DMS79 treated with DMSO at 0.1 percent for 48 hours (cell line): ENCODE data around the gene RNPC3.
A peak's percentile ranks its signal among the peaks of the same experiment; 100 is the strongest.

Experiments used
- DNase-seq: peaks from one replicate; lab custom pipeline; 2025; lab: John Stamatoyannopoulos, UW

Gene RNPC3, protein sequence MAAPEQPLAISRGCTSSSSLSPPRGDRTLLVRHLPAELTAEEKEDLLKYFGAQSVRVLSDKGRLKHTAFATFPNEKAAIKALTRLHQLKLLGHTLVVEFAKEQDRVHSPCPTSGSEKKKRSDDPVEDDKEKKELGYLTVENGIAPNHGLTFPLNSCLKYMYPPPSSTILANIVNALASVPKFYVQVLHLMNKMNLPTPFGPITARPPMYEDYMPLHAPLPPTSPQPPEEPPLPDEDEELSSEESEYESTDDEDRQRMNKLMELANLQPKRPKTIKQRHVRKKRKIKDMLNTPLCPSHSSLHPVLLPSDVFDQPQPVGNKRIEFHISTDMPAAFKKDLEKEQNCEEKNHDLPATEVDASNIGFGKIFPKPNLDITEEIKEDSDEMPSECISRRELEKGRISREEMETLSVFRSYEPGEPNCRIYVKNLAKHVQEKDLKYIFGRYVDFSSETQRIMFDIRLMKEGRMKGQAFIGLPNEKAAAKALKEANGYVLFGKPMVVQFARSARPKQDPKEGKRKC

DNA sequence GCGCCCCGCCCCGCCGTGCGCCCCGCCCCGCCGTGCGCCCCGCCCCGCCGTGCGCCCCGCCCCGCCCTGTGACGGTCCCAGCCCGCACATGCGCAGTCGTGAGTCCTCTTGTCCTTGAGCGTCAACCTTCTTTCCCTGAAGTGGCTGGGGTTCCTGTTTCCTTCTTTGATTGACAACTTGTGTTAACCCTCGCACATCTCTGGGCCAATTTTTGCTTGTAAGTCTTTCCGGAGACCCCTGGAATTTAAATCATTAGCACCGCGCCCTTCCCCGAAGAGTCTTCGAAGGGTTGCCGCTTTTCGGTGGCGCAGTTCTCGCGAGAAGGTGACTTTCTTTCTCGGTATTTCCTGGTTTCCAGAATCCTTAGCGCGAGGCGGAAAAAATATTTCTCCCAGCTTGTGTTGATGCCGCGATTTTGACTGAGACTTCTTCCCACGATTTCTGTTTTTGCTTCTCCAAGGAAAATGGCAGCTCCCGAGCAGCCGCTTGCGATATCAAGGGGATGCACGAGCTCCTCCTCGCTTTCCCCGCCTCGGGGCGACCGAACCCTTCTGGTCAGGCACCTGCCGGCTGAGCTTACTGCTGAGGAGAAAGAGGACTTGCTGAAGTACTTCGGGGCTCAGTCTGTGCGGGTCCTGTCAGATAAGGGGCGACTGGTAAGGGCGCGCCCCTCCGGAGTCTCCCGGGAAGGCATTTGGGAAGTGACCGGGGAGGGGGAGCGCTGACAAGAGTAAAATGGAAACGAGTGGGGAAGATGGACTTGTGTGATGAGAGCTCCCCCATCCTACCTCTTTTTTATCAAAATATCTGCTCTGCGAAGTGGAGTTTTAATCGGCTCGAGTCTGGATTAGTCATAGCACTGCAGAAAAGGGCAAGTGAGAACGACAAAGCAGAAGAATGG, at the start of gene RNPC3:
Gene RNPC3, plus strand, starts transcription at position 93 of the 901 bp plus-strand sequence. Its CDS starts 372 bp downstream, at position 465.
- peak; percentile 79 for DNase-seq

DNA sequence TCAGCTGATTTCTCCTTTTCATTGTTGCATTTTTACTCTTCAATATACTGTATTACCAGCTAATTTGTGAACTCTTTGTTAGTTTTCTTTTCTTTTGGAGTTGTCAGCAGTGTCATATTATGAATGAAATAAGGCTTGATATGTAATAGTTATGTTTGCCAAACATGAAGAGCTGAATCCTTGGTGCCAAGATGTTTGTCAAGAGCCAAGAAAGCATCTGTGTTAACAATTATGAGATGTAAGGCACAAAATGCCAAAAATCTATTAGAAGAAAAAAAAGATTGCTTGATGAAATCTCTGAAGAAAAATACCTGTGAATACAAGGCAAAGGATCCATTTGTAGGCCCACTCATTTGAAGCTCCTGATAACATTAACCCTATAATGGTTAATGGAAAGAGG, 48.4 kb upstream of the RNPC3 start:
- DNase-seq, result no peak

DNA sequence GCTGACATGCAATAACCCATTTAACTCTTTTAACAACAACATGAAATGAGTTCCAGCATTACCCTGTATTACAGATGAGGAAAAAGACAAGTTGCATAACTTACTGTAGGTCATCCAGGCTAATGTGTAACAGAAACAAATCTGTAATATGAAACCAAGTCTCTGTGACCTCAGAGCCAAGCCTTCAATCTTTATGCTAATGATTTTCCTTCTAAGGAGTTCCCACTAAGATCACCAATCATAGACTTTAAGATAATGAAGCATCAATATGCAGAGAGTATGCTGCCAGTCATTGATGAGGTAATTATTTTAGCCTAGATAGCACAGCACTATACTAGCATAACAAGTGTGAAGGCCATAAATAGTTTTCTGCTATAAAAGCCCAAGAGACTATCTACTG, 35.6 kb upstream of the RNPC3 start:
- DNase-seq, result no peak

DNA sequence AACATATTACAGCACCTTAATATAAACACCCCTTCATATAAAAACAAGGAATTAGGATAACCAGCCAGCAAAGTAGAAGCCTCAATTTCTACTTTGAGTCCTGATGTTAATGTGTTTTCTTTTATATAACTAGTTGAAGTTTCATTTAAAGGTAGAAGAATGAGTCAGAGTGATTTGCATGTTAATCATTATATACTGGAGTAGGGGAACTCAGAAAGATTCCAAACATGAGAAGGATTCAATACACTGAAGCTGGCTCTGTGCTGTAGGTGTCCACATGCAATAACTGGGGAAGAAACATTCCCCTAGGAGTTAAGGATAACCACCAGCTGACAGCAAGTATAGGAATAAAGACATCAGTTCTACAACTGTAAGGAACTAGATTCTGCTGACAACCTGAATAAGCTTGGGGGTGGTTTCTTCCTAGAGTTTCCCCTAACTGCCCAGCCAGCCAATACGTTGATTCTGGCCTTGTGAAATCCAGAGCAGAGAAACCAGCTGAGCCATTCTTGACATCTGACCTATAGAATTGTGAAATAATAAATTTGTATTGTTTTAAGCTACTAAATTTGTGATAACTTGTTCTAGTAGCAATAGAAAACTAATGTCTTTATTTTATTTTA, 33.4 kb upstream of the RNPC3 start:
- no peak for DNase-seq

DNA sequence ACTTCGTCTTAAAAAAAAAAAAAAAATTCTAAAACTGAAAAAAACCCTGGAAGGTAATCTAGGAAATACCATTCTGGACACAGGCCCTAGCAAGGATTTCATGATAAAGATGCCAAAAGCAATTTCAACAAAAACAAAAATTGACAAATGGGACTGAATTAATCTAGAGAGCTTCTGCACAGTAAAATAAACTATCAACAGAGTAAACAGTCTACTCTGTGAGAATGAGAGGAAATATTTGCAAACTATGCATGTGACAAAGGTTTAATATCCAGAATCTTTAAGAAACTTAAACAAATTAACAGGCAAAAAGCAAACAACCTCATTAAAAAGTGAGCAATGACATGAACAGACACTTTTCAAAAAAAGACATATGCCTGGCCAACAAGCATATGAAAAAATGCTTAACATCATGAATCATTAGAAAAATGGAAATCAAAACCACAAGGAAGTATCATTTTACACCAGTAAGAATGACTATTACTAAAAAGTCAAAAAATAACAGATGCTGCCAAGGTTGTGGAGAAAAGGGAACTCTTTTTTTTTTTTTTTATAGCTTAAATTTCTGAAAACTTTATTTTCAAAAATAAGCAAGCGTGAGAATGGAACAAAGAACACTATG, 29.4 kb upstream of the RNPC3 start:
- no peak for DNase-seq

DNA sequence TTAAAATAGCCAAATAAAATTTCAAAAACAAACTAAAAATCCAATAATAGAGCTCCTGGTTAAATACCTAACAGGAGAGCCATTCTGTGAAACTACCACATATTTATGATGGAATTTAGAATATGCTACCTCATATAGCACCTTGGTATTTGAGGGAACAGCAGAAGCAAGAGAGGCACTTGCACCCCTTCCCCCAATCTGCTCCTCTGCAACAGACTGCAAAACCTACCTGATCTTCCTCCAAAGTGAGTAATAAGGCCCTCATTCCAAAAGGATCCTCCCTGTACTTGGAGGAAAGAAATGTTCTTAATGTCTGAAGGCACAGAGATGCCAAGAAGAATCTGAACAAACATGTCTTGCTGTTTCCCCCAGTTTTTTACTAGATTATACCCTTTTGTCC, 28.1 kb upstream of the RNPC3 start:
- no peak for DNase-seq

DNA sequence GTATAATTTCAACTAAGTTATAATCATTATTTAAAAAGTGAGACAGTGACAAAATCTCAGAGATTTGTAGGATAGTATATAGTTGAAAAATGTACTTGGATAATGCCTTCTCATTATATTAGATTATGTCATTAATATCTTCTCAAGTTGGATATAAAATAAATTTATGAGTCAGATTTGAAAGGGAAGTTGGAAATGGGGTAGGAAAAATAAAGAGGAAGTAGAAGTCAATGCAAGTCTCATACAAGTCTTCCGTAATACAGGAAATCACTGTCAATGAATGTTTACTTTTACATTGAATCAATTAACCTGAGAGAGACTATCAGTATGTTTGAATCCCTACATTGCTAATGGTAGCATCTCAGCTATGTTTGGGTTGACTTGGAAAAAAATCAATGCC, 16.2 kb upstream of the RNPC3 start:
- DNase-seq, result no peak

DNA sequence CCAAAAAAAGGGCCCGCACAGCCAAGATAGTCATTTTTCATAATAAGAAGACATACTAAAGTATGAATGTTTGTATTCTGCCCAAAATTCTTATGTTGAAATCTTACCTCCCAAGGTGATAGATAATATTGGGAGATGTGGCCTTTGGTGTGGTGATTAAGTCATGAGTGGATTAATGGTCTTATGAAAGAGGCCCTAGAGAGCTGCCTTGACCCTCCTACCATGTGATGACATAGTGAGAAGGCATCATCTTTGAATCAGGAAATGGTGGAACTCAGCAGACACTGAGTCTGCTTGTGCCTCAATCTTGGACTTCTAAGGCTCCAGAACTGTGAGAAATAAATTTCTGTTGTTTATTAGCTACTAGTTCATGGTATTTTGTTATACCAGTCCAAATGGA, 11.8 kb upstream of the RNPC3 start:
- no peak for DNase-seq

DNA sequence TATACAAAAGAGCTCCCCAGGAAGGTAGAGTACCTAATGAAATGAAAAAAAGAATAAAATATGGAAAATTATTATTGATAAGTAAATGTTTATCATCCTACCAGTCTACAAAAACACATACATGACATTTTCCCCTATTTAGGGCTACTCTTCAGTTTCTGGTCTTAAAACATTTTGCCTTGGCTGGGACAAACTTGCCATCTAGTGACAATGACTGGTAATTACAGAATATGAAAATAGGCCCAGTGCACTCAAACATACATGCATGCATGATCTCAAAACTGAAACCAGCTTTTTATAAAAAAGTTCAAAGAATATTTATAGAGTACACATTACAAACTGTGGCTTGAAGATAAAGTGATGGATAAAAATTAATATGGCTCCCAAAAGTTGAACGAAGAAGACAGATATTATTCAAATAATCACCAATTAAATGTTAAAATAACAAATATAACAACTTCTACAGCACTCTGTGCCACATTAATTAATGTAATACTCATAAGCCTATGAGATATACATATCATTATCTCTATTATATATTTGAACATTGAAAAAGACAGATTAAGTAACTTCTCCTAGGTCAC, 10.5 kb upstream of the RNPC3 start:
- peak; percentile 38 for DNase-seq

DNA sequence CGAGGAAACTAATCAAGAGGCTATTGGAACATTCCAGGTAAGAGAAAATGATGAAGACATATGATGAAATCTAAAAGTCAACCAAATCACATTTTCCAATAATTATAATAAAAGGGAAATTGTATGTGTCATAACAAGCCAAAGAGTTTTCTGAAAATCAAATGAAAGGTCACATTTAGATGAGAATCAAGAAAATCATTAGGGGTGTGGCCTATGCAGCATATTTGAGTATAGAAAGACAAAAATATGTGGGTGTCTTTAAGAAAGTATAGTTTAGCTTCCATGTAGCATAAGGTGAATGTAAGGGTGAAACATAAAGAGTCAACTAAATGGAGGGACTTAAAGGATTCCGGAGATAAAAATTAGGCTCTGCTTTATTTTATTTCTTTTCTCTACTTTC, 9.2 kb upstream of the RNPC3 start:
- no peak for DNase-seq

DNA sequence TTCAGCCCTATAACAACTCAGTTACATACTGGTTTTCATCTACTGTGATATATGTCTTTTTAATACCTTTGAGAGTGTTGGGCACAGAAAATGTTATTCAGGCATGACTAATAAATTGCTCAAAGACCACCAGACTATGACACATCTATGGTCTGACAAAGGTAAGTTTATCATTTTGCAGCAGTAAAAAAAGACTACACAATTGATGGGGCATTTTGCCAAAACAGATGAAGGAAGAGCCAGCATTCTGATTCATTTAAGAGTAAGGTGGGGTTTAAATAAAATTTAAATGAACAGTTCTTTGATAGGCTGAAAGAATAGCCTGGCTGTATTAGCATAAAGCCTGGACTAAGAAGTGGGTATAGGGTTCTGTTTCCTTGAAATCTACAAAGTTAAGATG, 8.8 kb upstream of the RNPC3 start:
- no peak for DNase-seq

DNA sequence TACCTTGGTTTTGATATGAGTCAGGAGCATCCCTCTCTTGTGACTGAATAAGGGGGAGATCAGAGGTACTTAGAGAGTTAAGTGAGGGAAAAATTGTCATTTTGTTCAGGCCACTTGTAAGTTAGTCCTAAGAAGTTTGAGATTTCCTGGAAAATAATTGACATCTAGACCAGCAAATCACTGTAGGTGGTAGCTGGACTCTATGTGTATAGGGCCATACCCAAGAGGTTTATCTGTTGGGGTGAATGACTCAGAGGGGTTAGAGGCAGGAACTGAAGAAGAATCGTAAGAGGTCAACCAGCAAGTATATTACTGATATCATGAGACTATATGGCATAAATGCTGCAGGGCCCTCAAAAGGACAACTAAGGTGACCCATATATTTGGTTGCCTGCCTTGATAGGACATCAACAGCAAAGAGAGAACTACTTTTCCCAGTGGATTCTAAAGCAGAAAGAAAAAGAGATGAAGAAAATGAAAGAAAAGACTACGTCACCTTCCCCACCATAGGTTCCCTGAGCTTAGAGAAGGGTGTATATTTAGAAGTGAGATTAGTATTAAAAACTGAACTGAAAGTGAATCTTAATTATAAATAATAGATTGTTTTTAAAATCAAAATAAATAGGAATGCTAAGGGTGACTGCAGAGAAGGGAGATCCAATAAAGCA, 8.0 kb upstream of the RNPC3 start:
- no peak for DNase-seq

DNA sequence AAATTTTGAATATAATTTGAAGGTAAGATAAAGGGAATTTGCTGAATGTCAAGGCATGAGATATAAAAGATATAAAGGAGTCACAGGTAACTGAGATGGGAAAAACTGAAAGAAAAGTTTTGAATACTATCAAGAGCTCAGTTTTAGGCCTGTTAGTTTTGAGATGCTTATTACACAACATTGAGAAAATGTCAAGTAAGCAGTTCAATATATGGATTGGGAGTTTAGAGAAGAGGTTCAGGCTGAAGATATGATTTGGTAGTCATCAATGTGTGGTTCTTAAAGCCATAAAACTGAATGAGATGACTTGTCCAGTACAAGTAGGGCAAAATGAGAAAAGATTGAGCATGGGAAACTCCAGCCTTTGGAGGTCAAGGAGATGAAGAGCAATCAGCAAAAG, 4.7 kb upstream of the RNPC3 start:
- no peak for DNase-seq

DNA sequence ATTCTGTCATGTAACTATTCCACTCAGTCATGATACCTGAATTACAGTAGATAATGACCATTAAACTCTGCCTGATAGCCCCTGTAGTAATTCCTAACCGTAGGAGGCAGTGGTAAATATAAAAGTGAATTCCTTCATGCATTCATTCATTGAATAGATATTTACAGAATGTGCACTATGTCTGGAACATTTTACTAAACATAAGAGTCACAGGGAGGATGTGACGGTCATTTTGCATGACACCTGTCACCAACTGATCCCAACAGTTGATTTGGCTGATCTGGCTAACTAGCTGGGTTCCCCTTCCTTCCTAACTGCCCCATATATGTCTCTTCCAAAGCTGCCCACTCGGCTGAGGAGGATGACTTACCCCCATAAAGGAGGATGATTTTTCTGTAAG, 2.2 kb upstream of the RNPC3 start:
- DNase-seq, result no peak

DNA sequence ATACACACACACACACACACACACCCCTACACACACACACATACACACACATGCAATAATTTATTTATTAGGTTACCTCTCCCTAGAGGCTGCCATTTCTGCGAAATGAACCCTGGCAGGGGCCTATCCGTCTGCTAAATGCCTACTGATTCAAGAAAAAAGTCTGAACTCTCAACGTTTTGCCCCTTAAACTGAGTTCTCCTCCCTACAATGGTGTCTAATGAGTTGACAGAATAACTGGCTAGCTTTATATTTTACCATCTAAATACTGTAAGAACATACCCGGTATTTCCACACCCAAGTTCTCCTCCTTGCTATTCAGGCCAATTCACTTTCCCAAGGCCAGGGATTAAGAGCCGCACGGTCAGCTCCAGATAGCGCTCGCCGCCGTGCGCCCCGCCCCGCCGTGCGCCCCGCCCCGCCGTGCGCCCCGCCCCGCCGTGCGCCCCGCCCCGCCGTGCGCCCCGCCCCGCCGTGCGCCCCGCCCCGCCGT, 339 bp upstream of the RNPC3 start:
- DNase-seq, result peak; percentile 20

DNA sequence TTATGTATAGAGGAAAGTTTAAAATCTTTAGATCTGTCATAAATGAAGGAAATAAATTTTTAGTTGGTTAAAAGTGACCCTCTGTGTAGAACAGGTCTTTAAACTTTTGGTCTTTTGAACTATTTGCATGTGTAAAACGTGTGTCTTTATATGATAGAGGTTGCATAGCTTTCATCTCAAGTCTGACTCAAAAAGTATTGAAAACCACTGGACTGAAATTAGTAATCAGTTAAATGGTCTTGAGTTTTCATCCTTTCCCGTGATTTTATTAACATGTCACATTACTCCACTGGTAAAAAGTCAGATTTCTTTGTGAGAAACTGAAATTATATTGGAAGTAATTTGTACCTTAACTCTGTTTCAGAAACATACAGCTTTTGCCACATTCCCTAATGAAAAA, 1.8 kb downstream of the RNPC3 start:
- no peak for DNase-seq

DNA sequence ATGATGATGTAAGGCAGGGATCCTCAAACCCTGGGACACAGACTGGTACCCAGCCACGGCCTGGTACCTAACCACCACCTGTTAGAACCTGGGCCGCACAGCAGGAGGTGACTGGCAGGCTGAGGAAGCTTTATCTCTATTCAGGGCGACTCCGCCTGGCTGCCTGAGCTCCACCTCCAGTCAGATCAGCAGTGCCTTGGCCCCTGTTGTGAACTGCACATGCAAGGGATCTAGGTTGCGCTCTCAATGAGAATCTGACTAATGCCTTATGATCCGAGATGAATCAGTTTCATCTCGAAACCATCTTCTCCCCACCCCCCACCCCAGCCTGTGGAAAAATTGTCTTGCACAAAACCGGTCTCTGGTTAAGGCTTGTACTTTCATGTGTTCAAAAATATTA, 4.2 kb downstream of the RNPC3 start:
- no peak for DNase-seq

DNA sequence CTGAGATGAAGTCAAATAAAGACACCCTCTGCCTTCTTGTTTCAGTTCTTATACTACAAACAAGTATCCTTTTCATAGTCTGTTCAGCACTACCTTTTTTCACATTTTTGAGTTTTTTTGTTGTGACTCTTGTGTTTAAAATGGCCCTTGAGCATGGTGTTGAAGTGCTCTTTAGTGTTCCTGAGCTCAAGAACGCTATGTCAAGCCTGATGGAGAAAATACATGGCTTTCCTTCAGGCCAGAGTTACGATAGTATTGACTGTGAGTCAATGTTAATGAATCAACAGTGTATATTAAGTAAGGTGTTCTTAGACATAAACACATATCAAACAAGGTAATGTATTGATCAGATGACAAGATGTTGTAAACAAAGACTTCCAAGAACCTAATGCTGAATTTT, 12.7 kb downstream of the RNPC3 start:
- DNase-seq, result no peak

DNA sequence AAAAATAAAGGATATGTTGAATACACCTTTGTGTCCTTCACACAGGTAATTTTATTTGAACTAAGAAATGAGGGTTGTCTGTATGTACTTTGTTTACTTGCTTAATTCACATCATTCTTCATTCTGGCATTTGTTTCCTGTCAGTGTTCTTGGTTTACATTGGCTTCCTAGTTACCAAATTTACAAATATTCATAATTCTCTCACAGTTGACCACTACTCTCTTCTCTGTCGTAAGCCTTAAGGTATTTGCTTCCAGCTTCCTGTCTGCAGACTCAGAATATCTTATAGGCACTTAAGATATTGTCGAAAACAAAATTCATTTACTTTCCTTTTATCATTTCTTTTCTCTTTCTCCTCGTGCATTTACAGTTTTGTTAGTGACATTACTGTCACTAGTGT, 15.9 kb downstream of the RNPC3 start:
- no peak for DNase-seq

DNA sequence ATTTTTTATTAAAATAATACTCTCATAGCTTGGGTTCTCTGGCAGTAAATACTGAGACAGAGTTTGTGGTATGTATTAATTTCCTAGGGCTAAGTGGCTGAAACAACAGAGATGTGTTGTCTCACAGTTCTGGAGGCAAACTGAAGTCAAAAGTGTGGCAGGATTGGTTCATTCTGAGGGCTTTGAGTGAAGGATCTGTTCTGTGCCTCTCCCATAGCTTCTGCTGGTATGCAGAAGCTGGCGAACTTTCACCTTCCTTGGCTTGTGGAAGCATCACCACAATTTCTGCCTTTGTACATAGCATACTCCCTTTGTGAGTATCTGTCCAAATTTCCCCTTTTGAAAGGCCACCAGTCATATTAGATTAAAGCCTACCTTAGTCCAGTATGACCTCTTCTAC, 21.0 kb downstream of the RNPC3 start:
- no peak for DNase-seq

DNA sequence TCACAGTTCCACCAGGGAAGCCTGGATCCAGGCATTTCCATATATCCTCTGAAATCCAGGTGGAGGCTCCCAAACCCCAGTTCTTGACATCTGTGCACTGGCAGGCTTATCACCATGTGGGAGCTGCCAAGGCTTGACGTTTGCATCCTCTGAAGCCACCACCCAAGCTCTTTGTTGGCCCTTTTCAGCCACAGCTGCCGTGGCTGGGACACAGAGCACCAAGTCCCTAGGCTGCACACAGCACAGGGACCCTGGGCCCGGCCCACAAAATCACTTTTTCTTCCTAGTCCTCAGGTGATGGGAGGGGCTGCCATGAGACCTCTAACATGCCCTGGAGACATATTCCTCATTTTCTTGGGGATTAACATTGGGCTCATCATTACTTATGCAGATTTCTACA, 22.3 kb downstream of the RNPC3 start:
- no peak for DNase-seq
